Activated T-cell treated with anti-CD3 and anti-CD28 coated beads for 48 hours (primary cell): ENCODE measurements around the gene NUP50.

Source experiments
- DNase-seq: peaks from one replicate; pipeline ENCODE4 v3.0.0-alpha.2; 2020; ENCODE audit warnings: low read depth

The NUP50 gene

DNA sequence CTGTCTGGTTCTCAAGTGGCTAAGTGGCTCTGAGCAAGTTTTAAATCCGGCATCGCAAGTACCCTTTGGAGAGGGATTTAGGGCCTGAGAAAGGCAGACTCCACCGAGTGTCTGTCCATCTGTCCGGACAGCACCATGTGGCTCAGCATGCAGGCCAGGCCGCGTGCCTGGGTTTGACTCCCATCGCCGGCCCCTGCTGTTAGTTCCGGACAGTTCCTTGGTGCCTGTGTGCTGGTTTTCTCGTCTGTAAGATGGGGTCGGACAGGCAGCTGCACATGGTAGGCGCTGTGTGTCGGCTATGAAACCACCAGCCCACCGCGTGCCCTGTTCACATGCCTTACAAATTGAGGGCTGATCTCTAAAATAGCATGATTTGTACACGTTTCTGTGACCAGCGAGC, 31.0 kb downstream of the NUP50 start:
- no peak for DNase-seq

DNA sequence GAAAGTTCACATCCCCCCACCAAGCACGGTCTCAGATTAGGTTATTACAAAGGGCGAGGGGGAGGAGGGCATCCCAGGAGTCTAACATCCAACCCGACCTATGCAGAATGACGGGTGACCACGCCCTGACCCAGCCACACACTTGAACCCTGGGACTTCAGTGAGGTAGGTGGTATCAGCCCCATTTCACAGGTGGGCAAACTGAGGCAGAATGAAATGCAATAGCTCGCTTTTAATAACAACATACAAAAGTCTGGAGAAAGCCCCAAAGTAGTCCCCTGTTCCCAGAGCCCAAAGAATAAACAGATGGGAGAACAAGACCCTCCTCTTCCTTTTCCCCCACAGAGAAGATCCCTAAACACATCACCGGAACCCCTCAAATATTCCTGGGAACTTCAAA, 31.9 kb downstream of the NUP50 start:
- DNase-seq = no peak

GRCh38 chr22:45196308-45196707, 32.6 kb downstream of the NUP50 start:
- DNase-seq = no peak

- DNase-seq = no peak
Measured at GRCh38 chr22:45196926-45197605, 33.3 kb downstream of the NUP50 start.

DNA sequence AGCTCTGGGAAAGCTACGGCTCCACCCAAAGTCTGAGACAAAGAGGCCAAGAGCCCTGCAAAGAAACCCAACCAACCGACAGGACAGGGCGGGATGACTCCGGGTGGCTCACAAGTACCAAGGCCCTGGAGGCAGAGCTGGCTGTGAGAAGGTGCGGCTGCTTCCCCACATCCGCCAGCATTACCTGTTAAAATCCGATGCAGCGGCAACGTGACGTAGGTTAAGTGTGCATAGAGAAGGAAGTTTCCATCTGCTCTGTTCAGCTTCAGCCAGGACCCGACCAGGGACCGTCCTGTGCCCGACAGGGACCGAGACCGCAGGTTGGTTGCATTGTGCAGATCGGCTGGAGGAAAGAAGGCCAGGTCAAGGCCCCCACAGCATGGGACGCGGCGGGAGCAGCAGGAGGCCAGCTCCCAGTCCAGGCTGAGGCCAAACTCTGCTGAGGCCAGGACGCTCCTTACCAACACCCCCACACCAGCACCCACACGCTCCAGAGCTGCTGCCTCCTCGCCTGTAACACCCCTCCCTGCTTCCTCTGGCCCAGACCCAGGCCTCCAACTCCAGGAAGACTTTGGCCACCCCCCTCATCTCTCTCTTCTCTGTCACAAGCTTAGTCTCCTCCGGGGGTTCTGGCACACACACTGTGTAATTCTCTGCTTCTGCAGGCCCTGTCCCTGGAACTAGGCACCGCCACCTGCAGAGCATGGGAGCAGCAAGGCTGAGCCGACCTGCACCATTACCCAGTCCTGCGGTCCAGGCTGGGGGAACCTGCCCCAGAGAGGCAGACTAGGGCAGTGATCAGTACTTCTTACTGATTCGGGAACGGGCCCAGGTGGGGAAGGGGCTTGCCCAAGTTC, 34.1 kb downstream of the NUP50 start:
- DNase-seq = no peak

- DNase-seq = no peak
Measured at GRCh38 chr22:45198463-45198795, 34.7 kb downstream of the NUP50 start.

GRCh38 chr22:45199723-45200122, 36.0 kb downstream of the NUP50 start:
- DNase-seq = no peak

DNA sequence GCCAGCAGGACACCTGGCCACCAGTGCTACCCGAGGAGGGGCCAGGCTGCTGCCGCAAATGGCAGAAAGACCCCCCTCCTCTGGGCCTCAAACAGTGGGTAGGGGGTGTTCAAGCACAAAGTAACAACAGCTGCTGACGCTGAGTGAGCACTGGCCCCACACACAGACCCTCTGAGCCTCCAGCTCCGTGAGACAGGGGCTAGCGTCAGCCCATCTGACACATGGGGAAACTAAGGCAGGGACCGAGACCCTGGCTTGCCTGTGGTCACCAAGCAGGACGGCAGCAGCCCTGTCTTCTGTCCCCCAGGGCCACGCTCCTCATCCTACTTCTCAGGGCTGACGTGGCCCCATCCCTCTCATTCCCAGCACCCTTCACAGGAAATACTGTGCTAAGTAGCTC, 36.5 kb downstream of the NUP50 start:
- DNase-seq = no peak

DNA sequence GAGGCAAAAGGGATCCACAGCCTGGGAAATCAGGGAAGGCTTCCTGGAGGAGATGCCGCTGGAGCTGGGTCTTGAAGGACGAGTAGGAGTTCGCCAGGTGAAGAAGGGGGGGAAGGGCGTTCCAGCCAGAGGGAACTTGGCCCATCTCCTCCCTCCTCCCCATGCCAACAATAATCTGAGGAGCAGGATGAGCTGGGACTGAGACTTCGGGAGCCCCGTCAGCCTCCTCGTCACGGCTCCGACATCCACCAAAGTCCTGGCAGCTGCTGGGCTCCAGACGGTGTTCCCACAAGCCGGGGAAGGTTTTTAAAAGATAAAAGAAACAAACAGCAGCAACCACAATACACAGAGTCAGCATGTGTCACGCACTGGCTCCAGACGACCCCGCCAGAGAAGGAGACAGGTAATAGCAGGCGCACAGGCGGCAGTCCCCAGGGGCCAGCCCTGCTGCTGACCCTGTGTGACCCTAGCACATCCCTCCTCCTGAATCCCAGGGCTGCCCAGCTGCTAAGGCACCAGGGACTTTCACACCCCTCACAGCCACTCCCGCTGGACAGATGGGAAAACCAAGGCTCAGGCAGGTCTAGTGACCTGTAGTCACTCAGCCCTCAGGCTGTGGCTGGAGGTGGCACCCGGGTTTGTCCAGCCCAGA, 37.3 kb downstream of the NUP50 start:
- no peak for DNase-seq

DNA sequence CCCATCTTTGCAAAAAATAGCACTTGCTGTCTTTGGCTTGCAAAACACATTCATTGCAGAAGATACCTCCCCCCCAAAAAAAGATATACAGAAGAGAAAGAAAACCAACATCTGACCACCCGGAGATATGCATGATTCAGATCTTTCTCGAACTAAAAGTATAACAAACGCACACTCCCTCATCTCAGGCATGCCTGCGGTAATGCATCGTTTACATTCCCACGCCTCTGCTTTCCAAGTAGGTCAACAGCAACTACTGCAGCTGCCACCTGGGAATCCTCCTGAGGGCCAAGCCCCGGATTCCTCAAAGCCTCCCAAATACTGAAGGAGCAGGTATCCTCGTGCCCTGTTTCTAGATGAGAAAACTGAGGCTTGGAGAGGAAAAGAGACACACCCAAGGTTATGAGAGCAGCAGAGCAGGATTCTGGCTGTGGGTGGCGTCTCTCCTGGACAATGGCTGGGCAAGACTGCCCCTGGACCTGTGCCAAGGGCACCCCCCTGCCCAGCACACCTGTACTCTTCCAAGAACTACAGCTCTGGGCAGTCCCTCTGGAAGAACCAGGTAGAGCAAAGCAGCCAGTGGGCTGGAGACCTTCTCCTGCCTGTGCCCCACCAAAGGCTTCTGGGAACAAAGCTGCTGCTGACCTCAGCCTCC, 38.1 kb downstream of the NUP50 start:
- no peak for DNase-seq

GRCh38 chr22:45202333-45203149, 38.8 kb downstream of the NUP50 start:
- DNase-seq = no peak

DNA sequence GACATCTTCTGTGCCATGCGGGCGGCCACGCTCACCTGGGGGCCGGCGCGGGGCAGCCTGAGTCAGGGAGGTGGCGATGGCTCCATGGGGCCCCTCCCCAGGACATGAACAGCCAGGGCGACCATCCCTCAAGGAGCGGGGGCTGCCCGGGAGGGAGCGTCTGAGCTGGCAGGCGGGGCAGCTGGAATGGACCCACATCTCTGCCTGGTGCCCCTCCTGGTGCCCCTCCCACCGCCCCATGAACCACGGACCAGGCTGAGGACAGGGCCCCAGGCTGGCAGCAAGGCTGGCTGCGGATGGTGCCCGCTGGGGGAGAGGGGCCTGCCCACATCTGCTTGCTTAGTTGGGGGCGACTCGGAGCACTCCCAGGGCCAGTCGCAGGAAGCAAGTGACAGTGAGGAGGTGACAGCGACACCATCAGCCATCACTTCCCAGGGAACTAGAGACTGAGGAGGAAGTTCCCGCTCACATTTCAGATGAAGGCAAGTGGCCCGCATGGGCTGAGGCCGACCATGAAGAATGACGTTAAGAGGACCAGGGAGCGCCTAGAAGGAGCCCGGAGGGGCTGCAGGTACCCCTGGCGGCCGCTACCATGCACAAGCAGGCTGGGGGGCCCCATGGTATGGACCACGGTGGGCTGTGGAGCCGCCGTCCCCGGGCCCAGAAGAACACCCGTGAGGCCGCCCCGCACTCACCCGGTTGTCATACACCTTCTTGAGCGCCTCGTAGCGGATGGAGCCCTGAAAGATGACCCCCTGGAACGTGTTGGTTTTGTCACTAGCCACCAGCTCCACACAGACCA, 39.6 kb downstream of the NUP50 start:
- DNase-seq = no peak

DNA sequence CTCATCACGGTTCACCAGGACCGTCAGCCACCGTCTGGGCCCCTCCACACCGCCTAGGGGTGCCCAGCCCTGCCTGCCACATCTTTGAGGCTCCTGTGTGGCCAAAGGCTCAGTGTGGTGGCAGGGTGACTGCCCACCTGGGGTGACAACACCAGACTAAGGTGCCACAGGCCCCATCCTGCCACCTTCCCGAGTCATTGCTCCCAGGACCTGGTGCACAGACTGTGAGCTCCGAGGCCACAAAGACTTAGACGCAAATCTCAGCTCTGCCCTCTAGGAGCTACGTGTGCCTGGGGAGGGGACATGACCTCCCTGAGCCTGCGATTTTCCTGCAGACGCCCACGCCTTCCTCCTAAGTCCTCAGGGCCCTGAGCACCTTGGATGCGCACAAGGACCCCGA, 40.5 kb downstream of the NUP50 start:
- no peak for DNase-seq

- DNase-seq = no peak
Measured at GRCh38 chr22:45204819-45205218, 41.1 kb downstream of the NUP50 start.

GRCh38 chr22:45205276-45205925, 41.7 kb downstream of the NUP50 start:
- DNase-seq = no peak

DNA sequence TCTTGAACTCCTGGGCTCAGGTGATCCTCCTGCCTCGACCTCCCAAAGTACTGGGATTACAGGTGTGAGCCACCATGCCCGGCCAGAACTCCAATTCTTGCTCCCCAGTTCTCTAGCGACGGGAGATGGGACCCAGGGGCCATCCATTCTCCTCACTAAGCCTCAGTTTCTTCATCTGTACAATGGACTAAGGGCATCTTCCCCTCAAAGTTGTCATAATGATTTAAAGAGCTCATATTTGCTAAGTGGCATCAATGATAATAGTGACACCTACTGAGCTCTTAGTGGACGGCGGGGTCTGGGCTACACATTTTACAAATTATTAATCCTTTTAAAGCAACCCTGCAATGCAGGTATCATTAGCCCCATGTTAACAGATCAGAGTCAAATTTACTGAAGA, 42.5 kb downstream of the NUP50 start:
- no peak for DNase-seq

GRCh38 chr22:45207533-45207932, 43.8 kb downstream of the NUP50 start:
- no peak for DNase-seq

DNA sequence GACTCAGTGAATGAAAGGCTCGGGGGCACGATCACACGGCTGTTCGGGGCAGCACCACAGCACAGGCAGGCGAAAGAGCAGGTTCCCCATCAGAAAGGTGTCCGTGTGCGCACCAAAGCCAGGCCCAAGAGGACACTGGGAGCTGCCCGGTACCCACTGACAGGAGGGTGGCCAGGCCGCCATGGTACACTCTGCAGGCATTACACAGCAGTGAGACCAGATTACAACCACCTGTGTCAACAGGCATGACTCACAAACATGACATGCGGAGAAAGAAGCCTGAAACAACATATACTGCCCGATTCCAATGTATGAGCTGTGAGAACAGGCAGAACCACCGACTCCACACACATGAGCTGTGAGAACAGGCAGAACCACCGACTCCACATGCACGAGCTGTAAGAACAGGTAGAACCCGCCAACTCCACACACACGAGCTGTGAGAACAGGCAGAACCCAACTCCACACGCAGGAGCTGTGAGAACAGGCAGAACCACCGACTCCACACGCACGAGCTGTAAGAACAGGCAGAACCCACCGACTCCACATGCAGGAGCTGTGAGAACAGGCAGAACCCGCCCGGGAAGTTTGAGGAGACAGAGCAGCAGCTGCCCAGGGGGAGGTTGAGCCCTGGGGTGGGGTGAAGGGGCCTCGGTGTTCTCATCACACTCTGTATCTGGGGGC, 44.4 kb downstream of the NUP50 start:
- DNase-seq = no peak

DNA sequence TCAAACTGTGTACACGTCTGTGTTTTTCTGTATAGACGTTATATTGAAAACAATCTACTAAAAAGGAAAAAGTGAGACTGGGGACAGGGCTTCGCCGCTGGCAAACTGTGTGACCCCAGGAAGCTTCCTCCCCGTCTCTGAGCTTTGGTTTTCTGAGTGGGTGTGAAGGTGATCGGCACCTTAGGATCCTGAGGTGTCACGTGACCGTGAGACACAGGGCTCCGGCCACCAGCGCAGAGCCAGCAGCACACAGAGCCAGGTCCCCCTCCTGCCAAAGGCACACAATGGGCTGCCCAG, 44.9 kb downstream of the NUP50 start:
- DNase-seq = no peak
